H1 (cell line): Measurements from ENCODE around the gene PXDN. TPM values are rescaled to one million over a fixed set of nuclear protein-coding genes. Genes with fewer than 3 reads are reported as not detected.

Experiments
- CTCF ChIA-PET: fragments of 300-600 bp; sonication (Branson Sonifier 250); formaldehyde crosslinking; loops from one replicate; lab custom pipeline; 2021; ENCODE audit not compliant: partially characterized antibody; lab: Charles Lee
- POLR2A ChIA-PET: fragments of 300-600 bp; sonication (Branson Sonifier 250); formaldehyde crosslinking; loops from one replicate; lab custom pipeline; 2021; ENCODE audit warnings: inconsistent platforms; ENCODE audit not compliant: partially characterized antibody; lab: Charles Lee
- DNase-seq, 2 experiments: peaks; one replicate each; pipeline versions ENCODE4 v3.0.0 to v3.0.0-alpha.2; 2010 to 2022; ENCODE audit warnings: low spot score in 2 of 2, low read depth in 1 of 2, mixed read lengths in 1 of 2
- FAIRE-seq: peaks from 2 replicates; lab custom pipeline; 2011; peaks lifted over from hg19 to GRCh38; lab: Jason Lieb, UNC
- H2AFZ ChIP-seq: 2 replicates; pipeline ENCODE4 v1.8.1; 2012; ENCODE audit warnings: low read length, inconsistent platforms
- H2AK5ac ChIP-seq: 2 replicates; pipeline ENCODE4 v1.6.1; 2013; ENCODE audit warnings: low read depth, low read length
- H2BK120ac ChIP-seq: replicated peaks from 2 replicates; pipeline ENCODE3; 2013; ENCODE audit warnings: low read depth, low read length, inconsistent platforms
- H2BK12ac ChIP-seq: 2 replicates; pipeline ENCODE4 v1.6.1; 2013; ENCODE audit warnings: low read depth, low read length
- H2BK15ac ChIP-seq: 2 replicates; pipeline ENCODE4 v1.6.1; 2013; ENCODE audit warnings: low read length
- H2BK20ac ChIP-seq: 2 replicates; pipeline ENCODE4 v1.6.1; 2013; ENCODE audit warnings: low read length
- H2BK5ac ChIP-seq: 2 replicates; pipeline ENCODE4 v1.6.1; 2013; ENCODE audit warnings: low read depth, low read length
- H3K14ac ChIP-seq: 2 replicates; pipeline ENCODE4 v1.6.1; 2013; ENCODE audit warnings: inconsistent platforms; ENCODE audit not compliant: insufficient read length
- H3K18ac ChIP-seq: 2 replicates; pipeline ENCODE4 v1.6.1; 2013; ENCODE audit warnings: low read length; ENCODE audit errors: extremely low read depth
- H3K23ac ChIP-seq: 2 replicates; pipeline ENCODE4 v1.6.1; 2013; ENCODE audit warnings: inconsistent platforms; ENCODE audit not compliant: insufficient read length
- H3K23me2 ChIP-seq: 2 replicates; pipeline ENCODE4 v1.6.1; 2013; ENCODE audit warnings: low read depth, low read length
- H3K27ac ChIP-seq: 2 replicates; pipeline ENCODE4 v1.6.1; 2011; ENCODE audit warnings: low read depth, low read length, inconsistent platforms
- H3K27me3 ChIP-seq, 4 experiments: replicated peaks in 1 of 4; 1 replicate in 1 of 4; 2 replicates in 3 of 4; pipeline versions ENCODE4 v1.6.1 to v1.8.1; 2011 to 2013; ENCODE audit warnings: low read length in 3 of 4, mild to moderate bottlenecking in 3 of 4, inconsistent platforms in 2 of 4, mixed read lengths in 2 of 4, moderate library complexity in 1 of 4; ENCODE audit not compliant: control insufficient read depth in 3 of 4, insufficient read depth in 3 of 4; ENCODE audit errors: extremely low read depth in 1 of 4
- H3K36me3 ChIP-seq, 4 experiments: 2 replicates each; pipeline versions ENCODE4 v1.6.1 to v1.8.1; 2011 to 2013; ENCODE audit warnings: mild to moderate bottlenecking in 4 of 4, low read length in 3 of 4, moderate library complexity in 2 of 4, control low read depth in 1 of 4, inconsistent platforms in 1 of 4; ENCODE audit not compliant: insufficient read depth in 4 of 4, control insufficient read depth in 2 of 4
- H3K4ac ChIP-seq: replicated peaks from 2 replicates; pipeline ENCODE3; 2013; ENCODE audit warnings: low read length, low read depth, mixed read lengths, inconsistent platforms; ENCODE audit not compliant: insufficient read length
- H3K4me1 ChIP-seq, 4 experiments: replicated peaks in 1 of 4; 1 replicate in 1 of 4; 2 replicates in 3 of 4; pipeline versions ENCODE4 v1.6.1 to v1.8.1; 2011 to 2013; ENCODE audit warnings: low read length in 3 of 4, inconsistent platforms in 2 of 4, mixed read lengths in 1 of 4; ENCODE audit not compliant: insufficient read depth in 4 of 4, control insufficient read depth in 3 of 4
- H3K4me2 ChIP-seq, 2 experiments: 2 replicates each; pipeline versions ENCODE4 v1.6.1 to v1.8.1; 2011 to 2013; ENCODE audit warnings: low read depth in 2 of 2, low read length in 2 of 2, control low read depth in 1 of 2, inconsistent platforms in 1 of 2, mild to moderate bottlenecking in 1 of 2; ENCODE audit not compliant: insufficient read depth in 1 of 2
- H3K4me3 ChIP-seq, 4 experiments: fragments of 200-600, 300-600 bp in 1 of 4; sonication (generic), shearing (Covaris generic), sonication (Bioruptor Twin) in 1 of 4; 2 replicates each; pipeline versions ENCODE4 v1.5.1 to v1.8.1; 2011 to 2016; ENCODE audit warnings: low read length in 4 of 4, low read depth in 3 of 4, control low read depth in 2 of 4, inconsistent platforms in 2 of 4, mild to moderate bottlenecking in 2 of 4, mixed read lengths in 1 of 4, moderate library complexity in 1 of 4; ENCODE audit not compliant: insufficient read depth in 2 of 4; ENCODE audit errors: extremely low read depth in 1 of 4
- H3K56ac ChIP-seq: replicated peaks from 2 replicates; pipeline ENCODE3; 2013; ENCODE audit warnings: low read depth, mild to moderate bottlenecking, mixed read lengths, low read length, inconsistent platforms; ENCODE audit not compliant: insufficient read length
- H3K79me1 ChIP-seq: 2 replicates; pipeline ENCODE4 v1.6.1; 2013; ENCODE audit warnings: low read depth, low read length, control low read depth
- H3K79me2 ChIP-seq, 2 experiments: 2 replicates each; pipeline versions ENCODE4 v1.6.1 to v1.8.1; 2012 to 2013; ENCODE audit warnings: low read length in 2 of 2, mild to moderate bottlenecking in 2 of 2, inconsistent platforms in 1 of 2; ENCODE audit not compliant: insufficient read depth in 2 of 2, control insufficient read depth in 1 of 2
- H3K9ac ChIP-seq, 4 experiments: replicated peaks in 1 of 4; 1 replicate in 1 of 4; 2 replicates in 3 of 4; pipeline versions ENCODE4 v1.6.1 to v1.8.1; 2011 to 2013; ENCODE audit warnings: low read depth in 3 of 4, low read length in 3 of 4, control low read depth in 2 of 4, mild to moderate bottlenecking in 2 of 4, moderate library complexity in 2 of 4, inconsistent platforms in 1 of 4; ENCODE audit errors: extremely low read depth in 1 of 4
- H3K9me3 ChIP-seq, 2 experiments: 2 replicates each; pipeline versions ENCODE4 v1.6.1 to v1.8.1; 2012 to 2013; ENCODE audit warnings: mild to moderate bottlenecking in 2 of 2, moderate library complexity in 2 of 2, control low read depth in 1 of 2, inconsistent platforms in 1 of 2, low read depth in 1 of 2, low read length in 1 of 2, mixed read lengths in 1 of 2; ENCODE audit not compliant: insufficient read depth in 2 of 2
- H4K20me1 ChIP-seq, 2 experiments: replicated peaks in 1 of 2; 2 replicates each; pipeline versions ENCODE3 to v1.8.1; 2011 to 2013; ENCODE audit warnings: inconsistent platforms in 2 of 2, low read length in 2 of 2, mild to moderate bottlenecking in 1 of 2; ENCODE audit not compliant: insufficient read depth in 2 of 2, control insufficient read depth in 1 of 2
- H4K5ac ChIP-seq: 2 replicates; pipeline ENCODE4 v1.6.1; 2013; ENCODE audit warnings: low read length, low read depth, mixed read lengths, inconsistent platforms; ENCODE audit not compliant: insufficient read length
- H4K8ac ChIP-seq: 2 replicates; pipeline ENCODE4 v1.8.0; 2013; ENCODE audit warnings: mild to moderate bottlenecking, moderate library complexity, low read length, inconsistent platforms; ENCODE audit not compliant: insufficient read depth; ENCODE audit errors: extremely low read depth
- H4K91ac ChIP-seq: replicated peaks from 2 replicates; pipeline ENCODE3; 2013; ENCODE audit warnings: low read length, mixed read lengths, inconsistent platforms; ENCODE audit not compliant: insufficient read length
- ASH2L ChIP-seq: fragments of 200-600, 300-600 bp; sonication (generic); IDR thresholded peaks from one replicate; pipeline ENCODE4 v1.7.1; 2017; ENCODE audit warnings: low read length
- BCL11A ChIP-seq, 2 experiments: IDR thresholded peaks; one replicate each; pipeline ENCODE4 v1.6.1; 2011; ENCODE audit warnings: low read depth in 2 of 2, low read length in 2 of 2, mild to moderate bottlenecking in 2 of 2
- CHD1 ChIP-seq: IDR thresholded peaks from 2 replicates; pipeline ENCODE4 v1.6.1; 2012; ENCODE audit warnings: low read depth, low read length, improper control_type of control experiment
- CTBP2 ChIP-seq: IDR thresholded peaks from 2 replicates; pipeline ENCODE4 v1.7.0; 2011; ENCODE audit warnings: borderline replicate concordance, mild to moderate bottlenecking, moderate library complexity, mixed read lengths, low read length; ENCODE audit not compliant: insufficient read depth, insufficient read length
- E2F6 ChIP-seq: IDR thresholded peaks from 2 replicates; pipeline ENCODE4 v1.6.1; 2012; ENCODE audit warnings: inconsistent platforms
- EGR1 ChIP-seq: IDR thresholded peaks from 2 replicates; pipeline ENCODE4 v1.6.1; 2011; ENCODE audit warnings: low read depth, low read length, borderline replicate concordance
- GTF2F1 ChIP-seq: IDR thresholded peaks from 2 replicates; pipeline ENCODE4 v1.6.1; 2012; ENCODE audit warnings: low read depth, low read length, improper control_type of control experiment, borderline replicate concordance
- HDAC2 ChIP-seq, 2 experiments: fragments of 300-600 bp in 1 of 2; sonication (generic) in 1 of 2; IDR thresholded peaks; 2 replicates each; pipeline ENCODE4 v1.6.1; 2011 to 2012; ENCODE audit warnings: low read depth in 2 of 2, low read length in 2 of 2, mild to moderate bottlenecking in 2 of 2, moderate library complexity in 2 of 2, borderline replicate concordance in 1 of 2, inconsistent platforms in 1 of 2
- PHF8 ChIP-seq: fragments of 200-600 bp; sonication (generic); conservative IDR thresholded peaks from 2 replicates; pipeline ENCODE4 v1.7.1; 2012; ENCODE audit warnings: low read depth, mild to moderate bottlenecking, inconsistent platforms, low read length, moderate library complexity
- RFX5 ChIP-seq: IDR thresholded peaks from 2 replicates; pipeline ENCODE4 v1.6.1; 2011; ENCODE audit warnings: low read depth, low read length, improper control_type of control experiment, borderline replicate concordance
- TEAD4 ChIP-seq: IDR thresholded peaks from 2 replicates; pipeline ENCODE4 v1.6.1; 2012; ENCODE audit warnings: low read depth, low read length, inconsistent platforms, mixed read lengths
- WGBS, 2 experiments: shearing (Covaris generic) in 1 of 2; methylation state at CpG; one replicate each; pipeline versions ENCODE4 v1.1.6 to v1.1.7; 2013 to 2015; ENCODE audit warnings: low lambda C conversion rate in 2 of 2, mixed read lengths in 2 of 2, inconsistent platforms in 1 of 2, low coverage in 1 of 2, missing lambda C conversion rate in 1 of 2; ENCODE audit not compliant: insufficient replicate concordance in 2 of 2, insufficient coverage in 1 of 2, insufficient read length in 1 of 2; ENCODE audit errors: extremely low coverage in 1 of 2, missing lambda C conversion rate in 1 of 2; 5-methylcytosine and 5-hydroxymethylcytosine counted together
- polyA plus RNA-seq, 7 experiments: library from polyadenylated mRNA; depleted of rRNA in 3 of 7; stranded (reverse) in 5 of 7; unstranded in 2 of 7; fragments of >200 nt in 5 of 7; fragments of 200-250 nt in 2 of 7; gene quantifications; 1 replicate in 5 of 7; 2 replicates in 1 of 7; 4 replicates in 1 of 7; pipeline versions ENCODE4 v1.2.1 to v1.2.3, GENCODE V29; 2011 to 2013; ENCODE audit warnings: missing spikeins in 2 of 7, mixed read lengths in 2 of 7
- total RNA-seq: library from RNA; stranded (reverse); fragmentation: NEBNext Ultra II Directional; extraction: Animal tissue kit (Norgen Biotek cat#: 25700); gene quantifications from 2 replicates; pipeline ENCODE4 v1.2.1, GENCODE V29; 2021

The PXDN gene
- total and polyA plus RNA-seq, 2 of the 8 experiments (the other 6 are each of a cell fraction or from before 2014, with no cell fraction given) = 104 to 141 TPM

DNA sequence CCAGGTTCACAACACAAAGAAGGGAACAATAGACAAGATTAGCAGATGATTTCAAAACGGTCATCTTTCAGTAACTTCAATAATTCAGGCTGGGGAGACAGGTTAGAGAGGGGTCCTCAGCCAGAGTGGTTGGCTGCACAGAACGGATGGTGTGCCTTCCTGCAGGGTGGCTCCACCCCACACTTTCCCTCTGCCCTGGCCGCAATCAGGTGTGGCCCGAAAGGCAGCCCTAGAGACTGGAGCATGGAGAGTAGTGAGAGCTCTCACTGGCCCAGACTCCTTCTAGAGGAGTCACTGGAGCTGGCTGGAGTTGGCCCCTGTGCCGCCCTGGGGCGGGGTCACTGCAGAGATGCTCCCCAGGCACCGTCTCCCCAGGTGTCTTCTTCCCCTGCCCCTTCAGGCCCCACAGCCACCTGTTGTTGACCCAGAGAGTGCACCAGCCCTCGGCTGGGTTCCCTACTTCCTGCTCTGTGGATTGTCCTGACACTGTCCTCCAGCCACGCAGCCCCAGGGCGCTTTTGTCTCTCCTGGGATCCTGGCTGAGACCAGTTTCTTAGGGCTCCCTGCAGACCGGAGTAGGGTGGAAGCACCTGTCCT is 126.8 kb downstream of the PXDN start:
- Histone ChIP-seq H2BK5ac (peak overlapping the region; percentile 82; the same call in 1 of the 2 replicates), H3K56ac (no peak overlapping the region), H3K4me3 (no peak overlapping the region), H4K20me1 (no peaks in the 10 kb centered on the region), H4K5ac (no peak overlapping the region), H3K79me1 (no peaks in the 10 kb centered on the region), H2BK120ac (no peak overlapping the region), H2BK15ac (peak overlapping the region; percentile 99; the same call in 1 of the 2 replicates), H3K9ac (no peak overlapping the region), H3K23me2 (no peaks in the 10 kb centered on the region), H3K79me2 (peaks cover 0 to 6% of the 10 kb centered on the region in 2 experiments; a peak in 1 of 4 replicates), H2AFZ (no peak overlapping the region), H3K23ac (no peak overlapping the region), H2BK20ac (no peak overlapping the region), H4K8ac (no peak overlapping the region), H3K27me3 (no peaks in the 10 kb centered on the region; a peak in 1 of 7 replicates), H2AK5ac (no peak overlapping the region), H3K14ac (no peak overlapping the region), H3K4me1 (peaks cover 12 to 31% (median 22%) of the 10 kb centered on the region in 4 experiments), H3K36me3 (peaks cover 0 to 10% (median 0%) of the 10 kb centered on the region in 4 experiments; a peak in 4 of 8 replicates), H2BK12ac (0 out of 2 replicates have a peak overlapping the region, but pooled peaks have one; percentile 97), H3K4me2 (no peak overlapping the region), H3K18ac (0 out of 2 replicates have a peak overlapping the region, but pooled peaks have one; percentile 1), H4K91ac (no peak overlapping the region), H3K4ac (no peak overlapping the region), H3K9me3 (no peaks in the 10 kb centered on the region), H3K27ac (no peak overlapping the region)
- ChIA-PET CTCF (interaction anchor here (1.8 kb wide), 1 partner anchor 8 kb away, joined by 4 read pairs; no protein-coding TSS in a partner anchor), POLR2A (interaction anchor here (1.5 to 1.7 kb wide), 2 partner anchors 19 to 73 kb away, joined by 3 to 8 read pairs; no protein-coding TSS in a partner anchor)
- no peak for DNase-seq
- FAIRE-seq = no peak
- WGBS, 2 experiments = 88% methylated on average over 10 of the region's 11 CpGs; no CpG with 5 or more reads in 1 of the 2 experiments
- no peak for TF ChIP-seq BCL11A (IDR thresholded peaks at IDR 0.05; ENCODE audit: low read depth in 2 of 2, low read length in 2 of 2)
- no peak for TF ChIP-seq PHF8
- no peak for TF ChIP-seq HDAC2 (IDR thresholded peaks at IDR 0.05; ENCODE audit: borderline replicate concordance in 1 of 2, low read depth in 2 of 2, low read length in 2 of 2)
- no peak for TF ChIP-seq TEAD4
- no peak for TF ChIP-seq CTBP2
- no peak for TF ChIP-seq GTF2F1
- no peak for TF ChIP-seq ASH2L
- TF ChIP-seq RFX5 = no peak
- TF ChIP-seq EGR1 = no peak
- no peak for TF ChIP-seq E2F6
- no peak for TF ChIP-seq CHD1
